UCSD-AML1 (cell line): ENCODE measurements around the gene APEH.

Source experiments
- DNase-seq: peaks from one replicate; lab custom pipeline; 2025; ENCODE audit not compliant: unreplicated experiment; lab: John Stamatoyannopoulos, UW

Gene APEH

GRCh38 chr3:49711489-49711888 is 37.3 kb downstream of the APEH start:
- DNase-seq, result no peak

DNA sequence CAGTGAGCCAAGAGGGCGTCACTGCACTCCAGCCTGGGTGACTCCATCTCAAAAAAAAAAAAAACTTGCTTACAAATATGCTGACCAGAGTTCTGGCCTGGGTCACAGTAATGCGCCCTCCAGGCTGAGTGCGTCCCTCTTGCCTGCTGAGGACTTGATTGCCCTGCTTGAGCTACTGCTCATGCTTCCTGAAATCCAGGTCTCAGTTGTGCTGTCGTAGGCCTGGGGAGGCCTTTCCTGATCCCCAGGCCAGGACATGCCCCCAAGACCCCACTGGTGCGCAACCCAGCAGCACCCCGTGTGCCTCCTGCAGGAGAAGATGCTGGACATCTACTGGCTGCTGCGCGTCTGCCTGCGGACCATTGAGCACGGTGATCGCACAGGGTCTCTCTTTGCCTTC is 38.0 kb downstream of the APEH start:
- DNase-seq, result no peak

GRCh38 chr3:49712631-49713317 is 38.6 kb downstream of the APEH start:
- no peak for DNase-seq

GRCh38 chr3:49713336-49714105 is 39.4 kb downstream of the APEH start:
- no peak for DNase-seq

- DNase-seq, result no peak
Observed at GRCh38 chr3:49714728-49715550, 40.8 kb downstream of the APEH start.

DNA sequence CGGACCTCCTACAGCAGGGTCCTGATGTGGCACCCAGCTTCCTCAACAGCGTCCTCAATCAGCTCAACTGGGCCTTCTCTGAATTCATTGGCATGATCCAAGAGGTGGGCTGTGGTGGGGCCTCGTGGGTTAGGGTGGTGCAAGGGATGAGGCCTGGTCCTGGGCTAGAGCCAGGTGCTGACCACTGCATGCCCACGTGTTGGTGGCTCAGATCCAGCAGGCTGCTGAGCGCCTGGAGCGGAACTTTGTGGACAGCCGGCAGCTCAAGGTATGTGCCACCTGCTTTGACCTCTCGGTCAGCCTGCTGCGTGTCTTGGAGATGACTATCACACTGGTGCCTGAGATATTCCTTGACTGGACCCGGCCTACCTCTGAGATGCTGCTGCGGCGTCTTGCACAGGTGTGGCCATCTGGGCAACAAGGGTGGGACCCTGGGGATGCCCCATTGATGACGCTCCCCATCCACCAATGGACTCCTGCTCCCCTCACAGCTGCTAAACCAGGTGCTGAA is 41.5 kb downstream of the APEH start:
- DNase-seq, result no peak

- no peak for DNase-seq
Observed at GRCh38 chr3:49716169-49716568, 42.0 kb downstream of the APEH start.

DNA sequence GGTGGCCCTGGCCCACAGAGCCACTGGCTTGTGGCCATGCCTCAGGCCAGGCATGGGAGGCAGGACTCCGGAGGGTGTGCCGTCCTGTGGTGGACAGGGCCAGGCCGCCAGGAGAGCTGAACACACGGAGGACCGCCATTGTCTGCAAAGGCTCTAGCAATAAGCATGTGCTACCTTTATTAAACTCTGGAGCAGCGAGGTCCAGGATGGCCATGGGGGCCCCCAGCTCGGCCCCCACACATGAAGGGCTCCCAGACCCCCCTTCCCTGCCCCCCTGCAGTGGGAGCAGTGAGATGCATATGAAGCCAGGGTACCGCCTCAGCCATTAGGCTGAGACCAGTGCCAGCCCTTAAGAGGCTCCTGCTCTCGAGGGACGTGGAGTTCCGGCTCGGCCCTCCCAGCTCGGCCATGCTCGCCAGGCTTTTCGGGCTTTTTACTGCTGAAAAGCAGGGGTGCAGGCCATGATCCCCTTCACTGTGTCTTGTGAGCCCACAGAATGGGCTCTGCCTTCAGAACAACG is 42.6 kb downstream of the APEH start:
- no peak for DNase-seq

DNA sequence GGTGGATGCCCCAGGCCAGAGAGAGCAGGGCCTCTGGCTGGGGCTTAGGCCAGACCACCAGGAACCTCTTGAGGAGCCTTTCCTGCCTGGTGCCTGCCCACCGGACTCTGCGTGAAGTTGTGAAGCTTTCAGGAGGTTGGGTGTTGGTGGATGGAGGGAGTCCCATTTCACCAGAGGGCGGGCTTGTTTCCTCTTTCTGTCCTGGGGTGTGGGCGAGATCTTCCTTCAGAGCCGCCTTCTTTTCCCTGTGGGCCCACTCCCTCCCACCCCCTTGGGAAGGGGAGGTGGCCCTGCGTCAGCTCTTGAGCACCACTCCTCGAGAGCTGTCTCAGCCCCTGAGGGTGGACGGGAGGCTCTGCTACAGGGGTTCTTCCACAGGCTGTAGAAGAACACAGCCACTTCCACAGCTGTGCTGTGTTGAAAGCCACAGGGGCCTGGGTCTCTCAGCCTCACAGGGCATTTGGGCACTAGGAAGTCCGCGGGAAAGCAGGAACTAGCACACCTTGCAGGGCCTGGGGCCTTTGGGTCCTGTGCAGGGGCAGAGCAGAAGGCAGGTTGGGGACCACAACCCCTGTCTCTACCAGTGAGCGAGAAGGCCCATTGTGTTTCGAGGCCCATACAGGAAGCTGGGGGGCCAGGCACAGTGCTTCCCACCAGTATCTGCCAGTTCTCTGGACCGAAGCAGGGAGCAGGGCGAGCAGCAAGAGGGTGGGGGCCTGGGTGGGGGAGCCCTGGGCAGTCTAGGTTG is 43.2 kb downstream of the APEH start:
- DNase-seq, result no peak

GRCh38 chr3:49717959-49718857 is 44.1 kb downstream of the APEH start:
- no peak for DNase-seq

DNA sequence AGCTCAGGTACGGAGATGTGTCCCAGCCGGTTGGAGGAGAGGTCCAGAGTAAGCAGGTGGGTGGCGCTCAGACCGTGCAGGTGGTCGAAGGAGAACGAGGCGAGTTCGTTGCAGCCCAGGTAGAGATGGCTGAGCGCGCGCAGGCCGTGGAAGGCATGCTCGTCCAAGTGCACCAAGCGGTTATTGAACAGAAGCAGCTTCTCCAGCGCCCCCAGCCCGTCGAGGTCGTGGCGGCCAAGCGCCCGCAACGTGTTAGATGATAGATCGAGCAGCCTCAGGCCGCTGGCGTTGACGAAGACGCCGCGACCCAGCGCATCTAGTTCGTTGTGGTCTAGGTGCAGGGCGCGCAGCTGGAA is 44.7 kb downstream of the APEH start:
- DNase-seq, result no peak

GRCh38 chr3:49719214-49719884 is 45.2 kb downstream of the APEH start, which contains the start of gene AMIGO3:
TSS of gene AMIGO3 (minus strand) at chr3:49719684. CDS start at chr3:49719465, 219 bp downstream.
- DNase-seq, result peak; percentile 84

- no peak for DNase-seq
Observed at GRCh38 chr3:49720855-49721595, 46.9 kb downstream of the APEH start.

DNA sequence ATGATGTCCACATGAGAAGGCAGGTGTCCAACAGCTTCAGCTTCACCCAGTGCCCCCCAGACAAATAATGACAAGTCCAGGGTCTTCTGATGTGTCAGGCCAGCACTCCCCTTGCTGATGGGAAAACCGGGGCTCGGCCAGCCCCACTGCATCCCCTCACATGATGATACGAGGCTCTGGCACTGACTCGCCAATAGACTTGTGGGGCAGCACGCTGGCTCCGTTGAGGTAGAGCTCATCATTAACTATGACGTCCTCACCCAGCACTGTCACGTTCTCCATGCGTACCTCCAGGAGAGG is 47.4 kb downstream of the APEH start:
- no peak for DNase-seq

DNA sequence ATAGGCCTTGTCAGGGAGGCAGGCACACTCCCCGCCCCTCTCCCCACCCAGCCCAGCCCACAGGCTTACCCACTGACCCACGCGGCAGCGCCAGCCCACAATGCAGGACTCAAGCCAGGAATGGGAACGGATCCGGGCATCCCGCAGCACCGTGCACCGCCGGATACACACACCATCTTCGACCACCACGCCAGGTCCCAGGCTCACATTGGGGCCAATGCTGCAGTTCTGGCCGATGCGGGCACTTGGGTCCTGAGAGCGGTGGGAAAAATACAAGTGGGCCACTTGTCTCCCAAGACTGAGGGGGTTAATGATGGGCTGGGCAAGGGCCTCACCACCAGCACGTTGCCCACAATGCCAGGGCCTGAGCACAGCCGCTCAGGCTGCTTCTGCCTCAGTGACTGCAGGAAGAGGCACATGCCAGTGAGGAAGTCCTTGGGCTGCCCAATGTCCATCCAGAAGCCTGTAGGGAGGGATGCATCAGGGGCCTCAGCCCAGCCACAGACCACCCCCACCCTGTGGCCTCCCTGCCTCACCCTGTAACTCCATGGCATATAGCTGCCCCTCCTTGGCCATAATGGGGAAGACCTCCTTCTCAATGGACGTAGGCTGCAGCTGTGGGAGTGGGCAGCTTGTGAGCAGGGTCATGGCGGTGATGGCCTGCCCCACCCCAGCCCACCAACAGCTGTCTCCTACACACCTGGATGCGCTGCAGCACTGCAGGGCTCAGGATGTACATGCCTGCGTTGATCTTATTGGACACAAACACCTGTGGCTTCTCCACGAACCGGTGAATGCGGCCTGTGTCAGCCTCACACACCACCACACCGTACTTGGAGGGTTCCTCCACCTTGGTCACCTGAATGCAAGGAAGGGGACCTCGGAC is 48.0 kb downstream of the APEH start:
- no peak for DNase-seq

DNA sequence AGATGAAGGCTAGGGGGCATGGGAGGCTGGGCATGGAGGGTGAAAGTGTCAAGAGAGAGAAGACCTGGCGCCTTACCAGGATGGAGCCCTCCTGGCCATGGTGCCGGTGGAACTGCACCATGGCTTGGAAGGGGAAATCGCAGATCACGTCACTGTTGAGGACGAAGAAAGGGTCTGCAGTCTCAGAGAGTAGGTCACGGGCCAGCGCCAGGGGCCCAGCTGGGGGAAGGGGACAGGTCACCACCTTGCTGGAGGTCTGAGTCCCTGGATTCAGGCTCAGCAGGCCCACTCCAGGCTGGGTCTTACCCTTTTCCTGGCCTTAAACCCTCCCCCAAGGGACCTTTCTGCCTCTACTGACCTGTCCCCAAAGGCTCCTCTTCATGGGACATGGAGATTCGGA is 48.7 kb downstream of the APEH start:
- no peak for DNase-seq

- no peak for DNase-seq
Observed at GRCh38 chr3:49723296-49723627, 49.1 kb downstream of the APEH start.
